ENCODE data around the gene SIPA1L3. TPM values are rescaled to one million over a fixed set of nuclear protein-coding genes. Genes with fewer than 3 reads are reported as not detected.
"Not testable (repeated sequence)": the region's sequence is repeated elsewhere in the genome, so short reads cannot be mapped to it uniquely, and the experiment has no call there.

SIPA1L3 gene
- total RNA-seq, result 18.6 TPM

GRCh38 chr19:37906869-37907734 lies at the start of gene SIPA1L3:
TSS of gene SIPA1L3 (plus strand) at chr19:37907208. CDS start at chr19:38081566, 174,358 bp downstream.
- peak; percentile 98 for DNase-seq

- no peak for DNase-seq
These were observed 42.5 kb upstream of the SIPA1L3 start for GRCh38 chr19:37864501-37864900.

- DNase-seq, result not testable (repeated sequence)
These were observed 41.1 kb upstream of the SIPA1L3 start for GRCh38 chr19:37865930-37866329.

- DNase-seq, result peak; percentile 80
These were observed 39.2 kb upstream of the SIPA1L3 start for GRCh38 chr19:37867831-37868230.

GRCh38 chr19:37869766-37870340 lies 37.2 kb upstream of the SIPA1L3 start:
- DNase-seq, result no peak

- DNase-seq, result no peak
These were observed 34.6 kb upstream of the SIPA1L3 start for GRCh38 chr19:37872383-37872782.

- no peak for DNase-seq
These were observed 32.2 kb upstream of the SIPA1L3 start for GRCh38 chr19:37874784-37875183.

GRCh38 chr19:37876032-37876431 lies 31.0 kb upstream of the SIPA1L3 start:
- DNase-seq, result no peak

- DNase-seq, result no peak
These were observed 29.9 kb upstream of the SIPA1L3 start for GRCh38 chr19:37877147-37877546.

- no peak for DNase-seq
These were observed 21.6 kb upstream of the SIPA1L3 start for GRCh38 chr19:37885392-37885791.

- DNase-seq, result no peak
These were observed 20.4 kb upstream of the SIPA1L3 start for GRCh38 chr19:37886571-37886970.

GRCh38 chr19:37893845-37894575 lies 13.0 kb upstream of the SIPA1L3 start:
- peak; percentile 30 for DNase-seq

GRCh38 chr19:37896180-37896579 lies 10.8 kb upstream of the SIPA1L3 start:
- DNase-seq, result peak; percentile 50

GRCh38 chr19:37899453-37899852 lies 7.6 kb upstream of the SIPA1L3 start:
- DNase-seq, result no peak

GRCh38 chr19:37899966-37900365 lies 7.0 kb upstream of the SIPA1L3 start:
- no peak for DNase-seq

- DNase-seq, result peak; percentile 88
These were observed 4.3 kb upstream of the SIPA1L3 start for GRCh38 chr19:37902668-37903067.

- no peak for DNase-seq
These were observed 3.9 kb upstream of the SIPA1L3 start for GRCh38 chr19:37903096-37903495.

GRCh38 chr19:37905946-37906868 lies 801 bp upstream of the SIPA1L3 start, which contains the start of gene WDR87:
TSS of gene WDR87 (minus strand) at chr19:37906594. CDS start at chr19:37898239, 8,355 bp downstream.
- DNase-seq, result peak; percentile 32

- DNase-seq, result no peak
These were observed 887 bp downstream of the SIPA1L3 start for GRCh38 chr19:37907735-37908455.

GRCh38 chr19:37909661-37910199 lies 2.7 kb downstream of the SIPA1L3 start:
- no peak for DNase-seq

GRCh38 chr19:37914908-37915307 lies 7.9 kb downstream of the SIPA1L3 start:
- DNase-seq, result no peak
